Keratinocyte (primary cell): Measurements from ENCODE around the gene NAMPT.

ENCODE experiments used
- CTCF ChIP-seq, 3 experiments: IDR thresholded peaks in 1 of 3; conservative IDR thresholded peaks in 1 of 3; optimal IDR thresholded peaks in 1 of 3; 2 replicates in 2 of 3; 3 replicates in 1 of 3; pipeline versions ENCODE3 to v1.5.1; 2011; ENCODE audit warnings: low read length in 3 of 3, mild to moderate bottlenecking in 3 of 3, moderate library complexity in 2 of 3, control low read depth in 1 of 3, inconsistent platforms in 1 of 3; ENCODE audit not compliant: insufficient read depth in 2 of 3; ENCODE audit errors: extremely low read depth in 1 of 3
- EZH2 ChIP-seq: IDR thresholded peaks from one replicate; pipeline ENCODE4 v1.6.1; 2012; ENCODE audit warnings: inconsistent platforms, mild to moderate bottlenecking, low read length, moderate library complexity

- no peak for TF ChIP-seq CTCF (optimal IDR thresholded peaks at IDR 0.05 in 1 of 3, IDR thresholded peaks at IDR 0.05 in 1 of 3, conservative IDR thresholded peaks at IDR 0.05 in 1 of 3; ENCODE audit: extremely low read depth in 1 of 3, insufficient read depth in 2 of 3, low read length in 3 of 3)
- TF ChIP-seq EZH2, result no peak
Measured at GRCh38 chr7:106262221-106262881, 22.4 kb downstream of the NAMPT start.
